GM18870 (cell line): ENCODE results near the gene HMCES.

Source experiments
- ATAC-seq: cut with Tn5 transposase; IDR thresholded peaks from one replicate; pipeline ENCODE4 v1.9.1; 2021; ENCODE audit warnings: moderate library complexity; ENCODE audit not compliant: unreplicated experiment

Gene HMCES

DNA sequence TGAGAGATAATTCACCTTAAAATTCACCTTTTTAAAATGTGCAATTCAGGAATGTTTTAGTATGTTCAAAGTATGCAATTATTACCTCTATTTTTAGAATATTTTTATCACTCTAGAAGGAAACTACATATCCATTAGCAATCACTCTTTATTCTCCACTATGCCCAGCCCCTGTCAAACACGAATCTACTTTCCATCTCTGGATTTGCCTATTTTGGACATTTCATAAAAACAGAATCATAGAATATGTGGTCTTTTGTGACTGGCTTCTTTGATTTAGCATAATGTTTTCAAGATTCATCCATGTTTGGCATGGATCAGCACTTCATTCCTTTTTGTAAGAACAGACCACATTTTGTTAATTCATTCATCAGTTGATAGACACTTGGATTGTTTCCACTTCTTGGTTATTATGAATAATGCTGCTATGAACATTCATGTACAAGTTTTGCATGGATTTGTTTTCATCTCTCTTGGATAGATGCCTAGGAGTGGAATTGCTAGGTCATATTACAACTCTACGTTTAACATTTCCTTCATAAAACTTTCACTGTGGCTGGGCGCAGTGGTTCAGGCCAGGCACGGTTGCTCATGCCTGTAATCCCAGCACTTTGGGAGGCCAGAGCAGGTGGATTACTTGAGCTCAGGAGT lies 12.7 kb downstream of the HMCES start:
- no peak for ATAC-seq

DNA sequence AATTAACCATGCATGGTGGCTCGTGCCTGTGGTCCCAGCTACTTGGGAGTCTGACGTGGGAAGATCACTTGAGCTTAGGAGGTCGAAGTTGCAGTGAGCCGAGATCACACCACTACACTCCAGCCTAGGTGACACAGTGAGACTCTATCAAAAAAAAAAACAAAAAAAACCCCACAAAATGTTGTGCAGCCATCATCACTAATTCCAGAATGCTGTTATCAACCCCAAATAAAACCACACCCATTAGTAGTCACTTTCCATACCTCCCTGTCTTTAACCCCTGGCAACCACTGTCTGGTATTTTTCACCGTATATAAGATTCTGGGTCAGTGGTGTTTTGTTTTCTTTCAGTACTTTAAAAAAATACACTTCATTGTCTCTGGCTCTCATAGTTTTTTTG lies 16.6 kb downstream of the HMCES start:
- no peak for ATAC-seq

DNA sequence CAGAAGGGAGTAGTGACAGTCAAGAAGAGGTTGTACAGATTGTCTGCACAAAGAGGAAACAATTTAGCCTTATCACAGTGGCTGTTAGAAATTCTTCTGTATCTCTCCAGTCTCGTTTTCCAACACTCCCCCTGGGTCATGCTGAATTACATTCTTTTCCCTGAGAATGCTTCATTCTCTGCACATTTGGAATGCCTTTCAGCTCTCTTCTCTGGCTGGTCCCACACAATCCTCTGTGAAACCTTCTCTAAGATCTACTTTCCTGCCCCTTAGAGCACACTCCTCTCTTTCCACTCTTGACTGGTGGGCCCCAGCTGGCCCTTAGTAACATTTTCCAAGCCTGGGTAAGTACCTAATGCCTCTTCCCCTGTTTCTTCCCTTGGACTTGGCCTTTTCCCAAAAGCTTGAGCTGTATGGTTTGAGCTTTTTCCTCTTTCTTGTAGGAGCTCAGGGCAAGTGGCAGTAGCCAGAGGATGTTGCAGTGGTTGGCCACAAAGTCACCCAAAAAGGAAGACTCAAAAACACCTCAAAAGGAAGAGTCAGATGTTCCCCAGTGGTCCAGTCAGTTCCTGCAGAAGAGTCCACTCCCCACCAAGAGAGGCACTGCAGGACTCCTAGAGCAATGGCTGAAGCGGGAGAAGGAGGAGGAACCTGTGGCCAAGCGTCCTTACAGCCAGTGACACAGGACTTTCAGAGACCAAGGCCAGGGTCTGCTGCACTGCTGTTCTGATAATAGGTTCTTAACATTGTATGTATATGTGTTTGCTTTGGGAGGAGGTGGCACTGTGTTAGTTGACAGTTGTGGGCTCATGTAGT lies 25.7 kb downstream of the HMCES start:
- no peak for ATAC-seq

DNA sequence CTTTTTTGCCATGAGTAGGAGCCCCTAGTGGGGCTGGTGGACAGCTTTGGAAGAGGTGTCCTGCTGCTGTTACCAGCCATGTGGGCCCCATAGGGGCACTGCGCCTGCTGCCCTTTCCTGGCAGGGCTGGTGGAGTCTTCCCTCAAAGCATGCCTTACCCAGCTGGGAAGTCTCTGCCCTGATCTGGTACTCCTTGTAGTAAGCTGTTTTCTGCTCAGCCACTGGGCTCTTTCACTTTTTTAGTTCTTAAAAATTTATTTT lies 26.2 kb downstream of the HMCES start:
- no peak for ATAC-seq

DNA sequence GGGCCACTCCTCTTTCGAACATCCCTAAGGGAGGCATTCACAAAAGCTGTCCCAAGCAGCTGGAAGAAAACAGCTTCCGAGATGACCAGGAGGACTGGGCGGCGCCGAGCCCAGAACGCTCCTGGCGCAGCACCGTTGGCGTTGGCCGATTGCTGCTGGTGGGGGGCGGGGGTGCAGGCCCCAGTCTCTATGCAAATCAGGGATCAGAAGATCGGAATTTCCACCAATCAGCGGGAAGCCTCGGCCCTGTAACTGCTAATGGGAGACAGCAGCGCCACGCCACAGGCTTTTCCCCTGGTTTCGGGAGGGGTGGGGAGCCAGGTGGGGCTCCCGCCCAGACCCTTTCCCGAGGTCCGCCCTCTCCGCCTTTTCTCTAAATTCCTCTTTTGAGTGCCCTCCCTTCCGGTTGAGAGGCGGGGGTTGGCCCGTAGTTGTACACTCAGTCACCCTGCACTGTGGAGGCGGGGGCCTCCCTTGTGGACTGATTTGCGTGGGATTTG lies 27.0 kb downstream of the HMCES start:
- no peak for ATAC-seq

DNA sequence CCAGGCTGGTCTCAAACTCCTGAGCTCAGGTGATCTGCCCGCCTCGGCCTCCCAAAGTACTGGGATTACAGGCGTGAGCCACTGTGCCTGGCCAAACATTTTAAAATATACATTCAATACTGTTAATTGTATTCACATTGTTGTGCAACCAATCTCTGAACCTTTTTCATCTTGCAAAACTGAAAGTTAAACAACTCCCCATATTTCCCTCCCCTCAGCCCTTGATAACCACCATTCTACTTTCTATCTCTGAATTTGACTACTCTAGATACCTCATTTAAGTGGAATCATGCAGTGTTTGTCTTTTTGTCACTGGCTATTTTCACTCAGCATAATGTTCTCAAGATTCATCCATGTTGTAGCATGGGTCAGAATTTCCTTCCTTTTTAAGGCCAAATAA lies 30.0 kb downstream of the HMCES start:
- no peak for ATAC-seq

DNA sequence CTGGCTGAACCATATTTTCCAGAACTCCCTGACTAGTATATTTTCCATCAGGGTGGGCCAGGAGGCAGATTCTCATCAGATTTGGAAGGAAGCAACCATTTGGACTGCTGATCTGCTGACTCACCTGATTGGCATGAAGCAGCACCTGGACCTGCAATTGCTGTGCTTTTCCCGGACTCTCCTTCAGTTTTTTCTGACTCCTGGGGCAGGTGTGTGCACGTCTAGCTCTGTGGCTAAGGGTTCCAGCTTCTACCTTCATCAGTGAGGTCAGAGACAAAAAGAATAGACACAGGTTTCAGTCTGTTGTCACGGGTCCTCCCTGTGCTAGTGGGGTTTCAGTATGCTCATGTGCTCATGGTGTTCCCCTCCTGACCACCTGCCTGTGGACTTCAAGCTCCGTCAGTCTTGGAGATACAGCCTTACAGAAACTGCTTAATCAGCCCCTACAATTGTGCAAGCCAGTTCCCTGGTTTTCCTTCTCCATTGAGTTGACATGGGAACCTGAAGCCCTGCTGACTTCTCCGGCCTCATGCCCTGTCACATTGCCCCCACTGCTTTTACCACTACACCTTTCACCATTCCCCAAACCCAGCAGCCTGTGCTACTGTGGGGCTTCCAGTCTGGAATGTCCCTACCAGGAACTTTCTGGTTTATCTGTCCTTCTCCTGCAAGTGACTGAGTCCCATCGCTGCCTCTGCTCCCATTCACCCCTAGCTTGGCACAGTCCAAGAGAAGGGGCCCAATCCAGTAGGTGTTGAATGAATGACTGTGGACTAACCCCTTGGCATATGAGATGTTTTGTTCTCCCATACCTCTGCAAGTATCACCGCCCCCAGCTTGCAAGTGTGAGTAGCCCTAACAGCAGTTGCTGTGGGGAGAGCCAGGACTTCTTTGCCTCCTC lies 31.7 kb downstream of the HMCES start:
- no peak for ATAC-seq

DNA sequence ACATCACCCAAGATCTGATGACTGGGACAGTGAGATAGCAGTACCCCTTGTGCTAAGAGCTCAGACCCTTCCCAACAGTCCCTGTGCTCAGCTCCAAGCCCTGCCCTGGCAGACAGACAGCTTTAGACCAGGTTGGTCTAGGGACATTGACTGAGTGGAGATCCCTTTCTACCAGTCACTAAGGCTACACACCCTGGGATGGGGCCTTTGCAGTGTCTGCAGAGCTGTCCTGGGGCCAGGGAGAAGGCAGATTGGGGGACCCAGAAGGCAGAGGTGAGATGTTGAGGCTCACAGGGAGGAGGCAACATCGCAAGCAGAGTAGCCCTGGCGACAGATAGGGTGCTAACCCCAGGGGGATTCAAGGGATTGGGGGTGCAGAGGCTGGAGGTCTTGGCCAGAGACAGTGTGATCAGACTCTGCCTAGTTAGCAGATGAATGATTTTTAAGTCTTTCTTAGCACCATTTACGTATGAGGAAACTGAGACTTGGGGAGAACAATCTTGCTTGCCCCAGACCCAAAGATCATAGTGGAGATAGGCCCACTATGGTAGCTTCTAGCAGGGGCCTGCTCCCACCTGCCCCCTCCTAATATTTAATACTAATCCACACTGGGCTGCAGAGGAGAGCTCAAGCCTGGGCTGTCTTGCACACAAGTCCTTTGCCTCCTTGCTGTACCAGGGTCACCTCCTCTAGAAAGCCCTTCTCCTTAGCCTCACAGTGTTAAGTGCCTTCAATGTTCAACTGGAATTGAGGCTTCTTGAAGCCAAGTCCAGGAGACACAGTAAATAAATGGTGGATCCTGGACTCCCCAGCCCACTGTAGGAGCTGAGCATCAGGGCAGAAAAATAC lies 32.6 kb downstream of the HMCES start:
- ATAC-seq = no peak

DNA sequence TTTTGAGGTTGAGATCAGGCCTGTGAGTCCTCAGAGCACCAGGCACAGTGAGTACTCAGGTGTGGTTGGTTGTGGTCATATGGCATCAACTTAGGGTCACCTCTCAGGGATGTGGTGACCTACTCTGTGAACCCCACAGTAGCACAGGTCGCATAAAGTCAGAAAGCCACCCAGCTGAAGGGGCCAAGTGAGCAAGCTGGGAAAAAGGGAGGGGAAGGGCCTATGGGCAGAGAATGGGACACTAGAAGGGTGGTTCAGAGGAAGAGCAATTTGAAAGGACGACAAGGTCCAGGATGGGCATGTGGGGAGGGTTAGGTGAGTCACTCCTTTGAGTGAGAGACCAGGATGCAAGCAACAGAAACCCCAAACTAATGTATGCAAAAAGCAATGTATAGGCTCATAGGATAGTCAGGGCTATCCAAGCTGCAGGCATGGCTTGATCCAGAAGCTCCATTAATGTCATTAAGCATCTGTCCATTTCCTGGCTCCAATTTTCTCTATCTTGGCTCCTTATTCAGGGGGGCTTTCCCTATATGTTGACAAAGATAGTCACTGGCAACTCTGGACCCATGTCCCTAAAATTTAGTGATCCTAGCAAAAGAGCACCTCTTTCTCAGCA lies 33.5 kb downstream of the HMCES start:
- ATAC-seq = no peak

DNA sequence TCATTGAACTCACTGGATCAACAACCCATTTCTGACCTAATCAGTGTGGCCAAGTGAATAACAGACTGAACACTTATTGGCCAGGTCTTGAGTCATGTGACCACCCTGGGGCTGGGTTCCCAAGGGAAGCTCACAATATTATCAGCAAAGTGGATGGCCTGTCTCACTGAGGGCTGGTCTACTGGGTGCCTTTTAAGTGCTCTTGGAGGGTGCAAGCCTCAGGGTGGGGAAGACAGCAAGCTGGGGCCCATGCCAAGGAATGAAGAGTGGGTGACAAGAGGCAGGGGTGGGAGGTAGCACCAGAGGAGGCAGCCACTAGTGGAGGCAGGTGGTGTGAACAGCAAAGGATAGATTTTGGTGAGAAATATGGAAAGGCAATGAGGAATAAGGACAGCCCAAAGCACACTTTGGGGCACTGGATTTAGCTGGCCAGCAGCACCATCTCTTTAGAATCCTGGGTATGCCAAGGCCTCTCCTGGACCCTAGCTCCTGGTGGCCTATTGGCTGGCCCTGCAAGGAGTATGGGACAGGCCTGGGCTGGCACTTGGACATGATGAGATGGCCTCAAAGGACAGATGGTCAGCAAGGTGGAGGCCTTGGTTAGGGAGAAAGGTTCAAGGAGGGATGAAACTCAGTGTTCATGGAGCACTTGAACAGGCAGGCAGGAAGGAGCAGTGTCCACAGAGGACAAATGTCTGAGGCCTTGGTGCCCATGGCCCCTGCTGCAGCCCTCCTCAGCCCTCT lies 34.2 kb downstream of the HMCES start:
- no peak for ATAC-seq

DNA sequence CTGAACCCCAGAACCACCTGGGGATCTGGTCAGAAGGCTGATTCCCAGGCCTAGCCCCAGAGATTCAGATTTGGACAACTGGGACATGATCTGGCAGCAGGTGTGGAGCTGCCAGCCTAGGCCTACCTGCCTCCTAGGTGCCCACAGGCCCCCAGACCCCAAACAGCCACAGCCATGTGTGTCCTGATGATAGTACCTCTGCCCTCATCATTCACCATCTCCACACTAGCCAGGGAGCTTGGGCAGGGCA lies 34.7 kb downstream of the HMCES start:
- no peak for ATAC-seq

DNA sequence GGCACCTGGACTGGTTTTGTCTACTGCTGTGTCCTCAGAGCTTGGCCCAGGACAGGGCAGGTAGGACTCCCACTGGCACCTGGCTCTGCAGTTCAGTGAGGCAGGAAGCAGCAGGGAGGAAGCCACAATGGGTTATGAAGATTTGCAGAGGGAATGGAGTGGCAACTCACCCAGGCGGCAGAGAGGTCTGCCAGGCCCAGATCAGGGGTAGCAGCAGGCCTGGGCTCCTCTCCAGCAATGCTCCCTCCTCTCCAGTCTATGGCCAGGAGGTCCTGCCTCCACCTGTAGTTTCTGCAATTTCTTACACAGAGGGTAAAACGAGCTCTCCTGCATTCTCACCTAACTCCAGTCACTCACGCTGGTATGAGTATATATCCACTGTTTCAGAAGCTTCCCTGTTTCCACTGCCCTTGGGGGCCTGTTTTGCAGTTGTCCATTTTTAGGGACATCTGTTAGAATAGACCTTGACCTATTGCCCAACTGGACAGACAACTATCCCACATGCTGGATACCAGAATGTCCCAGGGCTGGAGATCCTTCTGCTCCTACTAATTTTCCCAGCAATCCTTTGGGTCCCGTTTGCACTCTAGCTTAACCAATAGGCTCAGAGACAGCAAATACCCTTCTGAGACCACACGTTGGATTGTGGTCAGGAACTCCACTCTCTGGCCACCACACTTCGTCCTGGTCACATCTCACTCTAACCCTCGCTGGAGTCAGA lies 35.2 kb downstream of the HMCES start:
- ATAC-seq = no peak

DNA sequence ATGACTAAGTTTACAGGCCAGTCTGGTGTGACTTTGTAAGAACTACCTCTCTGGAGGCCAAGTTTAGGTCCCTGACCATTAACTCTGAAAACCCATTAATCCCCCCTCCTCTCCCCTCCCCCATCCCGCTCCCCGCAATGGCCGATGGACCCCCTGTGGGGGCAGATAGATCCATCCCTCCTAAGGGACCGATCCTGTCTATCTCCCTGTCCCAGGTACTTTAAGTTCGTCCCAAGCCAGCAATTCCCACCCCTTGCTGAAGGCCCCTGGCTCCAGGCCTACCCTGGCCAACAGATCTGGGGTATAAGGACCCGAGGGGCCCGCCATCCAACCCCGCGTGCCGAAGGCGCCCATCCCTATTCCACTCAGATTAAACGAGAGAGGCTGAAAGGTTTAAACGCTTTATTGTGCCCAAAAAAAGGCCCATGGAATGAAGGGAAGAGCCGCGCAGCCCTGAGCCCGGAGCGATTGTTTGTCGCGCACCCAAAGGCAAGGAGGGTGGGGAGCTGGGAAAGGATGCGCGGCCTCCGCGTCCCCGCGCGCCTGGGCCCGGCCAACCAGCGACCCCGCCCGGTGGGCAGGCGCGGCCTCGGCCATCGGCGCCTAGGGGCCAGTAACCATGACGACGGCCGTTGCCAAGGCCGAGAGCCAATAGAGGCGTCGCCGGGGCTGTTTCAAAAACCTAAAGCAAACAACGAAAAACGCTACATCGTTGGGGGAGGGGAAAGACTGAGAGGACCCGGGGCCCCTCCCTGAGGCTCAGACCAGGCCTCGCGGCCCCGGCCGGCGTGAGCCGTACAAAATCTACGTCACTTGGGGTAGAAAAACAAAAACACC lies 35.9 kb downstream of the HMCES start:
- no peak for ATAC-seq

DNA sequence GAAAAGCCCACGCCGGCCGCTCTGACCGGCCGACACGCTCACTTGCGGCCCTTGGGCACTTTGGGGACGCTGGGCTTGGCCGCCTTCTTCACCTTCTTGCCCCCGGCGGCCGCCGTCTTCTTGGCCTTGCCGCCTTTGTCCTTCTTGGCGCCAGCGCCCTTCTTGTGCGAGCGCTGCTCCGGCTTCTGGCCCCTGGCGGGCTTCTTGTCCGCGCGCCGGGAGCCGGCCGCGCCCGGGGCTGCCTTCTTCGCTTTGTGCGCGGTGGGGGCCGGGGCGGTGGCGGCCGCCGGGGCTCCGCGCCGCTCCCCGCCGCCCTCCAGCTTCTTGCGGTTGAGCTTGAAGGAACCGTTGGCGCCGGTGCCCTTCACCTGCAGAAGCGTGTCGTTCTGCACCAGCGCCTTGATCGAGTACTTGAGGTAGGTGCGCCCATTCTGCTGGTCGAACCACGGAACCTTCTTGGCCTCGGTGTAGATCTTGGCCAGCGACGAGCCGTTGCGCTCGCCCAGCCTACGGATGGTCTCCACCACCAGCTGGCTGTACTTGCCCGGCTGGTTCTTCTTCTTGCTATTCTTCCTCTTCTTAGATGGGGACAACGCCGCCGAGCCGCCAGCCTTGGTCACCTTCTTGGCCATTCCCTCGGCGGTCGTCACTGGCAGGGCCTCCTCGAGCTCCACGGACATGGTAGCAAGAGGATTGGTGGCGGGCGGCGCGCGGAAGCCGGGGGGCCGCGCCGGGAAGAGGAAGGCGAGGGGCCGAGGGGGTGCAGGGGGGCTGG lies 36.7 kb downstream of the HMCES start:
- ATAC-seq = no peak

DNA sequence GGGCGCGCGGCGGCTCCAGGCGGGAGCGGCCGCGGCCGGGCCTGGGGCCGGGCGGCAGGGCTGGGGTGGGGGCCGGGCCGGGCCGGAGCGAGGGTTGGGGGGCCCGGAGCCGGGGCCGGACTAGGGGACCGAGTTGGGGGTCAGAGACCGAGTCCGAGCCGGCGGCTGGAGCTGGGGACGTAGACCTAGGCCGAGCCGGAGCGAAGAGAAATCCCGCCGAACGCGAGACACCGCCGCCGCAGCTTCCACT lies 37.3 kb downstream of the HMCES start:
- ATAC-seq = no peak

DNA sequence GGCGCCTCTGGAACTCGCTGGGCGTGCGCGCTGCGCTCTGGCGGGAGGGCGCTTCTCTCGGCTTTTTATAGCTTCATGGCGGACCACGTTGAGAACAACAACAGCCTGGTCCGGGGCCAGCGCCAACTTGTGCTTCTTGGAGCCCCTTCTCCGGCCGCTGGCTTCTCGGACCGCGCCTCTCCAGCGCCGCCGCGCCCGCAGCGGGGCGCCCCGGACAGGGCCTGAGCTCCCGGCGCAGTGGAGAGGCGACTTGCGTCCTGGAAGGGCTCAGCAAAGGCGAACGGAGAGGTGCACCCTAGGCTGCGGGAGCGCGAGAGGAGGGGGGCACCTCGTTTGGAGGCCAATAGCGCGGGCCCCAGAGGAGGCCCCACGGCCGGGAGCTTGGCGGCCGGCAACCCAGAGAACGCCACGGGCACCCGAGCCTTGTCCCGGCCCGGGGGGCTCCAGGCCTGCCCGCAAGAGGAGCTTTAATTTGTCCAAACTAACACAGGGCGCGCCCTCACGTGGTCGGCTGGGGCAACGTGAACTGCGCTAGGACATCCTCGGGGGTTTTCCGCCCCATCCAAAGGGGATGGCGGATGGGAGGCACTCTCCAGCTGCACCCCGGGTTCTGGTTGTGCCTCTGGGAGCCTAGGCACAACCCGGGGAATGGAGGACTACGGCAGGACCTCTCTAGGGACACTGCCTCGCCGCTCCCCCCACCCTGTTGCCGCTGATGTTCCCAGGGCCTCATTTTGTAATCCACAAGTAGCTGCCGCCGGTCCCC lies 37.8 kb downstream of the HMCES start:
- peak; percentile 35 for ATAC-seq
